ENCODE data around the gene BANF2.
"Not testable (repeated sequence)": the region's sequence is repeated elsewhere in the genome, so short reads cannot be mapped to it uniquely, and the experiment has no call there.

The BANF2 gene

DNA sequence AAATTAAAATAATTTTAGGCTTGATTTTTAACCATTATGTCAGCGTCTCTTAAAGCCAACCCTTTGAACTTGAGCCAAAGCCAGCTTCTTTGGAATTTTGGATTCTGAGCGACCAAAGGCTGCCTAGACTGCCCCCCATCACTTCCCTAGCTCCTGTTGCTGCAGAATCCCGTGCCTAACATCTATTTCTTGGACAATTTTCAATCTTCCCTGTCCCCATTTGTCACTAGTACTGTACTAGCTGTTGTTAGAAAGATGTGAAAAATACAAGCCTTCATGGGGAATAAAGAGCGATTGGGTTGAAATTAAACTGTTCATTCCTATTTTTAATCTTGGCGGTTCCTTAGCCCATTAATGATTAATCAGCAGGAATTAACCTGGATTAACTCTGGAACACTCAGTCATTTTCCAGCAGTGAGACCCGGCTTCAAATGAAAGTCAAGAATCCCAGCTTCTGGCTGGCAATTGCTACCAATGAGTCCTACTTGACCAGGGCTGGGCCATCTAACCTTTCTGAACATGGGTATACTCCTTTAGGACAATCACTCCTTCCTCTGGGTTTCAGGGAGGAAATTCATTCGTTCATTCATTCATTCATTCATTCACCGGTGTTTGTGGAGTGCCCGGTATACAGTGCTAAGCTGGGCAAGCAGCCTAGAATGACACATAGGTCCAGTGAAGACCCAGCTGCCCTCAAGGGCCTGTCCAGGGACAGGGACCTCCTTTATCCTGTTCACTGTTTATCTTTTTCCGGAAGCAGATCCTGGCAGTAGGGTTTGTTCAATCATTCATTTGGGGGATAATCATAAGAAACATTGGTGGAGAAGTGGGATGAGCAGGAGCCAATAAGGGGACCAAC lies 16.3 kb upstream of the BANF2 start:
- DNase-seq (ENCODE audit: low read depth), result no peak

DNA sequence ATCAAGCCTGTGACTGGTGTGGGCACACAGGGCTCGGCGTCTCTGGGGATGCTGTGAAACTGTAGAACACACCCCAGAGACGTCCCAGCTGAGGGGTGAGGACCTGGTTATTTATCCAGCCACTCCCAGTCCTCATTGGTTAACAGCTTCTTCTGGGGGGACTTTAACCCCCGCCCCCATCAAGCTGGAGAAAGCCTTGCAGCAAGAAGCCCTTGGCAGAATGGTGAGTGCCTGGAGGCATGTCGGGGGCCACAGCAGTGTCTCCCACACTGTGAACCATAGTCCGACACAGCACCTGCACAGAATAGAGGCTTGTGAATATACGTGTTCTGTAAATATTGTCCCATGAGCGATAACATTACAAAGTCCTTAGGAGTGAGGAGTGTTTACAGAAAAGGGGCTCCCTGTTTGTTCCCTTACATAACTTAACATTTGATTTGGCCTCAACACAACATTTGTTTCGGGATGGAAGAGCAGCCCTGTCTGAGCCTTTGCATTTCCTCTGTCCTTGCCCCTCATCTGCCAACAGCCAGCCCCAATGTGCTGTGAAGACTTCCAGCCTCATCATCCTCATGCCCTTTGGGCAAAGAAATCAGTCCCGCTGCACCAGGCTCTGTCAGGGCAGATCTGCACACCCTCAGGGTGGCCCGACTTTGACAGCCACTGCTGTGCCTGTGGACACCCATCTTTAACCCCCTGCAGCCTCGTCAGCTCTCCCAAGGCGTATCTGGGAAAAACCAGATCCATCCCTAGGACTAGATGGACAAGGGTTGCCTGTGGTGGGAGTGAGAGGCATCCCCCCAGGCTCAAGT lies 15.5 kb upstream of the BANF2 start:
- DNase-seq (ENCODE audit: low read depth), result no peak

DNA sequence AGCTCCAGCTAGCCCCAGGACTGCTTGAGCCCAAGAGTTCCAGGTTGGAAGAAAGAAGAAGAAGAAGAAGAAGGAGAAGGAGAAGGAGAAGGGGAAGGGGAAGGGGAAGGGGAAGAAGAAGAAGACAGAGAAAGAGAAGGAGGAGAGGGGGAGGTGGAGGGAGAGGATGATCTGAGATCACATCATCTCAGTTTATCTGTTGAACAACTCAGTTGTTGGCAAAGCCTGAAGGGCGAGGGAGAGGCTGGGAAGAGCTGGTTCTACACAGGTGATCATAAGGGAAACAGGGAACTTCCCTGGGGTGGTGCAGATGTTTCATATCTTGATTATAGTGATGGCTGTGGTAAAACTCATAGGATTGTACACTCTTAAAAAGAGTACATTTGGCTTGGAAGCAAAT lies 14.6 kb upstream of the BANF2 start:
- no peak for DNase-seq (ENCODE audit: low read depth)

DNA sequence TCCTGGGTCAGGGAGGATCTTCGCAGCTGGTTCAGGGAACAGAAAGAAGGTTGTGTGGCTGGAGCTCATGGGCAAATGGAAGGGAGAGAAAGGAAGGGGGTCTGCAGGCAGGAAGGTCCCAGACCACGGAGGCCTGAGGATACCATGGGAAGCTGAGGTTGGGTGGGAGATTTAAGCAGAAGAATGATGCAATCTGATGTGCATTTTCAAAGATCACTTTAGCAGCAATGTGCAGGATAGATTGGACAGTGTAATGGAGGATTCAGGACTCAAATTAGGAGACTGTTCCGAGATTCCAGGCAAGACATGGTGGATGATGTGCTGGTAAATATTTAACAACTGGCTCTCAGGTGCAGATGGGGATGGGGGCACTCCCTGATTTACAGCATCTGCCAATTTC lies 12.0 kb upstream of the BANF2 start:
- no peak for DNase-seq (ENCODE audit: low read depth)

DNA sequence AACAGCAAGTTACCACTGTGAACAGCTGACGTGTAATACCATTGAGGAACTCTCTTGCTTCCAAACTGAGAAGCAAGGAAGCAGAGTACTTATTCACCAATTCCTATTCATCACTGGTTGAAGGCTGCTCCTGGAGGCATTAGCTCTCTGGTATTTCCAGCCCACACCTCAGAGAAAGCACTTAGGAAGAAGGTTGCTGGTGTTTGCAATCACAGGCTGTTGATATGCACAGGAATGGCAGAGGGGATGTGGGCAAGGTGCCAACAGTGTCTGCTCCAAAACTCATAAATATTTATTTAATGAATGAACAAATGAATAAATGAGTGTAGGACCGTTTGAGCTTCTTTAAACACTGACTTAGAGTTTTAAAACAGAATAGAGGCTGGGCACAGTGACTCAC lies 10.8 kb upstream of the BANF2 start:
- no peak for DNase-seq (ENCODE audit: low read depth)

DNA sequence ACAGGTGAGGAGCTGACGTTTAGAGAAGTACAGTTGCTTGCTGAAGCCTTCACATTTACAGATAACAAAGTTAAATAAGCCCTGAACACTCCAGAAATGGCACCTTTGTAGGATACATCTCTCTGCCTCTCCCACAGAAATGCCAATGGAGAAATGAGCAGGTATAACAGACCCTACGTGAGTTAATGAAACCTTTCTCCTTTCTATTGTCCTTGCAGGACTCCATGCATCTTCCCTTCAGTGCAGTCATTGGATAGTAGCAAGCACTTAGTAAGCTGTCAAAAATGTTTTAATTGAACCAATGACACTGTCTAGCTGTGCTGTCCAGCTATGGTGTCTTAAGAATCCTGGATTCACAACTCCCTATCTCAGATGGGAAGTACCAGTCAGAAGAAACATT lies 9.6 kb upstream of the BANF2 start:
- DNase-seq (ENCODE audit: low read depth), result no peak

DNA sequence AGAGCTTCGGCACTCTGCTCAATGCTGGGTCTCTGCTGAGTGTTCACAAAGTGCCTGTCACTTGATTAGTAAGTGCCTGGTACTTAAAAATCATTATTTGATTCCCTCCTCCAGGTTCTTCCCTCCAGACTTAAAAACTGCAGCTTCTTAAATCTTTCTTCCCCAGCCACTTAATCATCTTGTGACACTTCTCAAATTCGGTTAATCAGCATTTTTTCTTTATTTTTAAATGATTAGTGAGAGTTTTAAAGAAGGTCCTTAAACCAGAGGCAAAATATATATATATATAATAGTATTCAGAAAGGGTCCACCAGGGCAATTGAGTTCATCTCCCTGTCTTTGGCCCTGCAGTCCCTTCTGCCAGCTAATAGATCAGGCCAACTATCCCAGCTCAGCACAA lies 8.0 kb upstream of the BANF2 start:
- DNase-seq (ENCODE audit: low read depth), result no peak

DNA sequence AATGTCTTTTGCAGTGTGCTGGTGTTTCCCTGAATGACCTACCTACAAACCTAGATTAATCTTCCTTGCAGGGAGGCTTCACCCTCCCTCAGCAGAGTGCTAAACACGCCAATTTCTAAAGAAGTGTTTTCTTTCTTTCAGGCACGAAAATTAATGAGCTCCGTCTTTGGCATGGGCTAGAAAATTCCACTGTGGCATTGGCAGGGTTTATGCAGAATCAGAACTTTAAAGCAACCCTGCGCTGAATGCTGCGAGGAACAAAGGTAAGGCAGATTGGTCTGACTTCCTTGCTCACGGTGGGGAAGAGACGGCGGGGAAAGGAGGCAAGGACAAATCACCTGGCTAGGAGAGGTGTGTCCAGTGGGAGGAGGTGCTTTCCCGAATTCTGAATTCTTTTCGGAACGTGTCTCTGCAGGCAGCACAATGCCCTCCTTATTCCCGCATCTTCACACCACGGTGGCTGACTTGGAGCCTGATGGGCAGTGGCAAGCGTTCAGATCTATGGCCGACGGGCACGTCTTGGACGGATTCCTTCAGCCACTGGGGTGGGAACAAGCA lies 6.2 kb upstream of the BANF2 start:
- DNase-seq (ENCODE audit: low read depth), result no peak

DNA sequence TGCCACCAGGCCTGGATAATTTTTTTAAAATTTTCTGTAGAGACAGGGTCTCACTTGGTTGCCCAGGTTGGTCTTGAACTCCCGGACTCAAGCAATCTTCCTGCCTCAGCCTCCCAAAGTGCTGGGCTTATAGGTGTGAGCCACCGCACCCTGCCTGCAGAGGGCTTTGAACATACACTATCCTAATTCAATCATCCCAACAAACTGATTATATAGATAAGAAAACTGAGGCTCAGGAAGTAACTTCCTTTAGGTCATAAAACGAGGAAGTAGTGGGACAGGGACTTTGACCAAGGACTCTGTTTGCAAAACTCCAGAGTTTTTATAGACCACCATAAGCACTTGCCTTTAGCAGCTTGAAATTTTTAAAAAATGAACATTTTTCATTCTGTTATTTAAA lies 5.0 kb upstream of the BANF2 start:
- no peak for DNase-seq (ENCODE audit: low read depth)

DNA sequence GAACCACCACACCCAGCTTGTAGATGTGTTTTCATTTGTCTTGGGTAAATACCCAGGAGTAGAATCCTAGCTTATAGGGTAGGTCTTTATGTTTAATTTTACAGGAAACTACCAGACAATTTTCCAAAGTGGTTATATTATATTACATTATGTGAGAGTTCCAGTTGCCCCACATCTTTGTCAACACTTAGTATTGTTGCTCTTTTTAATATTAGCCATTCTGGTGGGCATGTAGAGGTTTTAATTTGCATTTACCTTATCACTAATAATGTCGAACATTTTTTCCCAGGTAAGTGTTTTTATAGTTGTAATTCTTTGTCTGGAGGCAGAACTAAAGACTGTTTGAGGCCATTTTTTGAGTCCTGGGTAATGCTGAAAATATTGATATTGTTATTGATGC lies 3.5 kb upstream of the BANF2 start:
- no peak for DNase-seq (ENCODE audit: low read depth)

DNA sequence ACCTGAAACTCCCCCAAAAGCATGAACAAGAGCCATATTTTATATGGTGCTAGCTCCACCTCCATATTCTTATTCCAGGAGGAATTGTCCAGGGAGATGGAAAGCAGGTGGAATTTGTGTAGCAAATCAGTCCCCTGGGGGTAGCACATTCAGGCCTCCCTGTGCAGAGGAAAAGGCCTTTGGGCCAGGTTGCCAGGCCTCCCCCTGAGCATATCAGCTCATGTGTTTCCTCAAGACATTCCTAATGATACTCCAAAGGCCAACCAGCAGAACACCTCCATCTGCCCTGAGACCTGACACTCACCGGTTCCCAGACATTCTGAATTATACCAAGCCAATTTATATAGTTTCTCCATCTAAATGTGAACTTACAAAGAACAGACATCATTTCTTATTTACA lies 2.6 kb upstream of the BANF2 start:
- DNase-seq (ENCODE audit: low read depth), result no peak

DNA sequence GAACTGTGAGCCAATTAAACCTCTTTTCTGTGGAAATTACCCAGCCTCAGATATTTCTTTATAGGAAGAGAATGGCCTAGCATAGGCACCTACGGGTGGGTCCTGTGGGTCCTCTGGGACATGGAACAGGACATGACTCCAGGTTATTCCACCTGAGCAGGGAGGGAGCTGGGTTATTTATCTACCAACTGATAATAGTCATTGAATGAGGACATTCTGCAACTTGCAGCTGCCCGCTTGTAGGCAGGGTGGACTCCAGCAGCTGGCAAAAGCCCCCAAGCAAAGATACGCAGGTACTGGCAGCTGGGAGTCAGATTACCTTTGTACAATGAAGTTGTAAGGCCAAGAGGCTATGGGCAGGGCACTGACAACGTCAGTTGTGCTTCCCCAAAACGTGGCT lies 1.4 kb upstream of the BANF2 start:
- no peak for DNase-seq (ENCODE audit: low read depth)

DNA sequence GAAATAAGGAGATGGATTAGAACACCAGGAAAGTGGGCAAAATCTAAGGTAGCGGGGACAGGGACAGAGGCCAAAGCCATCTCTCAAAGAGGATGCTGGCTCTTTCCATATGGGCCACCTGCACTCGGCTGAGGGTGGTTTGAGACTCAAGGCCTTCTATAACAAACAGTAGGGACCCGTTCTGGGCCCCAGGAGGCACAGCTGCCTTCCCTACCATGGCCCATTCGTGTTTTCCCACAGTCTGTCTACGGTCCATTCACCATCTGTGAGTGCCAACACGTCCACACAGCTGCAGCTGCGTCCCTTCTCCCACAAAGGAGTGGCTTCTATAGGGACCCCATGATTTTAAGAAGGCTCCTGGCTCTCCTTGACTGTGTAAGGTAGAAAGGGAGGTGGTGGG lies 871 bp downstream of the BANF2 start:
- DNase-seq (ENCODE audit: low read depth), result no peak

DNA sequence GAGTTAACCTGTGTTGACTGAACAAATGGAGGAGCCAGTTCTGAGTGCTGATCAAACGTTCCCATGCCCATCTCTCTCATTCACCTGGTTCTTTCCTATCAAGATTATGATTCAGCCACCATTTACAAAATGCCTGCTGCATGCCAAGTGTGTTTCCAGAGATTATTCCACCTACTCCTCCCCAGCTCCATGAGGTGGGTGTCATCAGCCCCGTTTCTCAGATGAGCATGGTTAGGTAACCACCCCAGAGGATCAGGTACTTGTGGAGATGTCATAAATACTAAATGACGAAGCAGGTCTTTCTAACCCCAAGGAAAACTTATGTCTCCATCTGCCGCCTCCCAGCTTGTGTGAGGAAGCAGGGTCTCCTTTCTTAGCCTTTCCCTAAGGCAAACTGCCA lies 2.1 kb downstream of the BANF2 start:
- DNase-seq (ENCODE audit: low read depth), result no peak

DNA sequence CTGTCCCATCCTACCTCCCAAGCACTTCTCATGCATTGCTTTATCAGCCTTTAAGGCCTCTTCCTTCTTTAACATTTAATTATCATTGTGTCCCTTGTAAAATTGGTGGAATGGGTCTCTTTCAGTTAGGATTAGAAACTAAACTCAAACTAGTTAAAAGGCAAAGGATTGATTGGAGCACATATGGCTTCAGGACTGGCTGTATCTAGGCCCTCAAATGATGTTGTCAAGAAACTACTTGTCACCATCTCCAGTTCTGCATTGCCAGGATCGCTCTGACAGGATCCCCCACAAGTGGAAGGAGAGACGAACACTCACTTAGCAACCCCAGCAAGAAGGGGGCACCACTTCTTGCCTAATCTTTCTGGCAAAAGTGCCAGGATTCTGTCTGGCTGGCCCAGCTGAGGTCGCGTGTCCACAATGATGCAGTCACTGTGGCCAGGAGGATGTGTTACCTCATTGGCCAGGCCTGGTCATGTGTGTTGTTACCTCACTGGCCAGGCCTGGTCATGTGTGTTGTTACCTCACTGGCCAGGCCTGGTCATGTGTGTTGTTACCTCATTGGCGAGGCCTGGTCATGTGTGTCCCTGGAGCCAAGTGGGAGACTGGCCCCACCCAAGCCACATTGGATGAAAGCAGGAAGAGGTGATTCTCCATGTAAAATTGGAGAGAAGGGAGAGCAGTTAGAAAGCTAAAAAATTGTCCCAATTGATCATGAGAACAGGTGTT lies 5.0 kb downstream of the BANF2 start:
- DNase-seq (ENCODE audit: low read depth), result no peak

DNA sequence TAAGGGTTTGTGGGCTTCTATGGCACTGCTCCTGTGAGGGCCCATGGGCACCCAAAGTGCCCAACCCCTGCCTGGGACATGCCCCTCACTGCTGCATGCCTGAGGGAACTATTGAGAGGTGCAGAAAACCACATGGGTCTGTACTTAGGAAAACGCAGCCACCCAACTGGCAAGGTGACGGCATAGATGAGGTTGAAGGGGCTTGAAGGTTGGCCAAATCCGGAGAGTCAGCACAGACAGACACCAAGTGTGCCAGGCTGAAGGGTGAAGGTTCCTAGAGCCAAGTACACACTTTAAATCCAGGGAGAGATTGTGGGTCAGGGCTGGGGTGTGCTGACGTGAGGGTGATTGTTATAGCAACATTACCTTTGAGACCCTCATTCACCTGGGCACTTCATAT lies 6.2 kb downstream of the BANF2 start:
- DNase-seq (ENCODE audit: low read depth), result no peak

DNA sequence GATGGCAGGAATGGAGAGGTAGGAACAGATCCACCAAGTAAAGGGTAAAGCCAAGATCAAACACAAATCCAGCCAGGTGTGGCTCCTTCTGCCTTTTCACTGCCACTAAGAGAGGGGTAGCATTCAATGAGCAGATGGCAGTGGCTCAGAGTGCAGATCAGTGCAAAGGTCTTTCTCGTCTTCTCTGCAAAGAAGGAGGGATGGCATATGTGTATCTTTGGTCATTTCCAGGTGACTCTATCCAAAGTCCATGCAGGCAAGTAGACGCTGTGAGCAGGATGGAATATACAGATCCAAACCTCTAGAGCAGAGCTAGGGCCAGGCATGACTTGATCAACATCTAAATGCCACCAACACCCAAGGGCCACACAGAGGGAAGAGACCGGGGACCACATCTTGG lies 6.9 kb downstream of the BANF2 start:
- DNase-seq (ENCODE audit: low read depth), result no peak

DNA sequence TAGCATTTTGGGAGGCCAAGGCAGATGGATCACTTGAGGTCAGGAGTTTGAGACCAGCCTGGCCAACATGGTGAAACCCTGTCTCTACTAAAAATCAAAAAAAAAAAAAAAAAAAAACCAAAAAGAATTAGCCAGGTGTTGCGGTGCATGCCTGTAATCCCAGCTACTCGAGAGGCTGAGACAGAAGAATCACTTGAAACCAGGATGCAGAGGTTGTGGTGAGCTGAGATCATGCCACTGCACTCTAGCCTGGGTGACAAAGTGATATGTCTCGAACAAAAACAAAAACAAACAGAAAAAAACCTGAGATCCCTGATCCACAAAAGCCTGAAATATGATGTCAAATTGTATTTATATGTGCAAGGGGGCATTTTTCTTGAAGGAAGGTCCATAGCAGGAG lies 8.2 kb downstream of the BANF2 start:
- not testable (repeated sequence) for DNase-seq (ENCODE audit: low read depth)

DNA sequence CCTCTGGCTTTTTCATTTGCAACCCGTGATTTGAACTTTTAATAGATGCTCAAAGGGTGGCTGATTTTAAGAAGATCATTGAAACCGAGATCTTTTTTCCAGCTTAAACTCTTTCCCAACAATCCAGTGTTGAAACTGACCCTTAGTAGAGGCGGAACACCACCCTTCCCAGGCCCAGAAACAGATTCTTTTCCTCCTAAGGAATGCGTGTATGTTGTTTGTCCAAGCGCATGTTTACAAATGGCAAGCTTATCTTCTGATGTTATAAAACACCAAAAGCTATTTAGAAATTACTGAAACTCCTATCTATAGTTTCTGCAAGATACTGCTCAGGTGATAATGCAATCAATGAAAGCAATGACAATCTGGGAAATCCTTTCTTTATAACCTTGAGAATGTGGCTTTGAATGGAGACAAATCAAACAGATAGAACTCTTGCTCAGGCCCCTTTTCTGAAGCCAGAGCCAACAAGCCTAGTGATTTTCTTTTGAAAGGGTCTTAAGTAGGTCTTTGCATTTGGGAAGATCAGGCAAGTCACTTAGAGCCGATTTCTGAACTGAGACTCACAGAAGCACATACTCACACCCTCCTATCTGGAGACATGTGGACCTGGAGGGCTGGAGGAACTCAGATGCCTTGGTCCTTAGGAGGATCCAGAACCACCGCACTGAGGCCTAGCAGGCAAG lies 9.1 kb downstream of the BANF2 start:
- no peak for DNase-seq (ENCODE audit: low read depth)

DNA sequence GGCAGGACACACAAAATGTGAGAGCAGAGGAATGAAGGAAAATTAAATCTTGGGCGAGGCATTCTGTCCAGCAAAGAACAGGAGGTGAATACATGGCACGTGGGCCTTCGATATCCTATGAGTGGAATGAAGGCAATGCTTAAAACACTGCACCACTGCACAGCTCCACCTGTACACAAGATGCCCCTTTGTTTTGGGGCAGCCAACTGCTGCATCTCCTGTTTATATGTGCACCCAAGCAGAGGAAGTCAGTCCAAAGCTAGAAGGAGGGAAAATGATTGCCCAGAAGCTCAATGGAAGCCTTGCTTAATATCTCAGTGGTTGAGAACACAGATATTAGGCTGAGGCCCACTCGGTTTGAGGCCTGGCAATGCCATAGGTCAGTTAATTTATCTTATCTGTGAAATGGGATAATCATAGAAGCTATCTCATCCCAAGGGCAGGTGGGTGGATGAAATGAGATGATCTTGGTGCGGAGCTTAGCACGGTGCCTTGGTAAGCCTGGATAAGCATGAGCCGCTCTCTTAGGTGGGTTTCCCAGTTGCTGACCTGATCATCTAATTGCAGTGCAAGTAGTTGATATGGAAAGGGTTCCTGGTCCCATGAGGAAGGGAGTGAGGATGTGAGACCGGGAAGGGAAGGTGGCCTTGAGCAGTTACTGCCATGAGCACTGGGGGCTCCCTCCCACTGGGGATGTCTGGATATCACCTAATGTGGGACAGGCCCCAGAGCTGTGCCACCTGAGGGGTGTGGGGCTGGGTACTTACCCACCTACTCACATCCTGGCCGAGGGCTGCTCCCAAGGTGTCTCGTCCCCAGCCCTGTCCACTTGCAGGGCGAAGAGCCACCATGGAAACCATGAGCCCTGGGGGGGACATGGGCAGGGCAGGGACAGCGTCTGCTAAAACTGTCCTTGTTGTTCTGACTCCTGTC lies 9.9 kb downstream of the BANF2 start:
- DNase-seq (ENCODE audit: low read depth), result no peak

Data from T-helper 22 cell (primary cell).